ENCODE results near the gene TBC1D2B. TPM values are rescaled to one million over a fixed set of nuclear protein-coding genes. Genes with fewer than 3 reads are reported as not detected.
"Not testable (repeated sequence)": the region's sequence is repeated elsewhere in the genome, so short reads cannot be mapped to it uniquely, and the experiment has no call there.

The TBC1D2B gene
- total RNA-seq, 5 donors from 2014 or later (not counting 1 experiment from before 2014, with no cell fraction given): 86.1 to 106 (median 101) TPM

DNA sequence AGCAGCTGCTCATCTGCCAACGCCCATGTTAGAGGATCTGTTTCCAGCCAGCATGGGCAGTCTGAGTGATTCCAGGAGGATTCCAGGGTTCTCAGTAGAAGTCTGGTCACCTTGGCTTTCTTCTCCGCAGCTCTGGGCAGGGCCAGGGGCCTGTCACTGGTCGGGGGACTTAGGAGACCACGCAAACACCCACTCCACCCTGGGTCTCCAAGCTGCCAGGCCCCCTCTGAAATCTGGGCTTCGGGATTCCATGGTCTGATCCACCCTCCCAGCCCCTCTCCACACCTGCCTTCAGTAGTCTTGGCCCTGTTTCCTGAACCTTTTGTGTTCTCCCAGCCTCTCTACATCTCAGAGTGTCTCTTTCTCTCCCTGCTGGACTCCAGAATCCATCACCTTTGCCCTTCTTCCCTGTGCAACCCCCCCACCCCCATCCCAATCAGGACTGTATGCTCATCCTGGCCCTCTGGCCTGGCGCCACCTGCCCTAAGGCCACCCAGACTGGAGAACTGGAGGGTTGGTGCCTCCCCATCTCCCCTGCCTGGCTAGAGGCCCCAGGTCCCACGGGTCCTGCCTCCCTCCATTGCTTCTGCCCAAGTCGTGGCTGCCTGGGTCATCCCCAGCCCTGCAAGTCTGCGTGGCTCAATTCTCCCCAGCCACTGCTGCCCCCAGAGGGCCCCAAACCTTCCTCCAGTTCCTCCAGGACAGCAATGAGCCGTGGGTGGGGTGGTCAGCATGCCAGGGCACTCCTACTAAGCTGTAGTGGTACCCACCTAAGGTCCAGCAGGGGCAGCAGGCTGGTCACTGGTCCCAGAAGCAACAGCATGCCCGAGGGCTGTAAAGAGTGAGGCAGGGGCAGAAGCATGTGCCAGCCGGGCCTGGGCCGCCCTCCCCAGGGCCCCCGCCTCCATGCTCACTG is 102.8 kb downstream of the TBC1D2B start:
- ChIA-PET CTCF (no interaction called here), POLR2A (no interaction called here)
- H3K36me3 Mint-ChIP-seq: no peaks in the 10 kb centered on the region
- no peak overlapping the region for H3K4me3 Mint-ChIP-seq
- H3K27ac Mint-ChIP-seq: no peak overlapping the region
- no peak for ATAC-seq (replicated peaks in 1 of 4)
- Histone ChIP-seq H3K4me1 (ENCODE audit: control insufficient read depth in 1 of 2, extremely low read depth in 1 of 2, insufficient read depth in 2 of 2, low read length in 2 of 2) (no peaks in the 10 kb centered on the region), H3K27ac (ENCODE audit: low read length) (no peak overlapping the region), H3K36me3 (ENCODE audit: control insufficient read depth in 2 of 2, extremely low read depth in 1 of 2, insufficient read depth in 1 of 2, low read length in 1 of 2) (no peaks in the 10 kb centered on the region), H3K4me3 (ENCODE audit: control insufficient read depth in 1 of 2, extremely low read depth in 1 of 2, low read length in 1 of 2) (no peak overlapping the region), H3K9me3 (no peaks in the 10 kb centered on the region), H3K27me3 (replicated peaks in 1 of 2; ENCODE audit: control insufficient read depth in 2 of 2, extremely low read depth in 1 of 2, insufficient read depth in 2 of 2, low read length in 1 of 2) (no peaks in the 10 kb centered on the region)
- WGBS (ENCODE audit: insufficient coverage): 88% methylated on average over 12 of the region's 14 CpGs
- H3K4me1 Mint-ChIP-seq: no peaks in the 10 kb centered on the region
- DNase-seq: no peak
- H3K9me3 Mint-ChIP-seq: no peaks in the 10 kb centered on the region
- H3K27me3 Mint-ChIP-seq: no peaks in the 10 kb centered on the region

DNA sequence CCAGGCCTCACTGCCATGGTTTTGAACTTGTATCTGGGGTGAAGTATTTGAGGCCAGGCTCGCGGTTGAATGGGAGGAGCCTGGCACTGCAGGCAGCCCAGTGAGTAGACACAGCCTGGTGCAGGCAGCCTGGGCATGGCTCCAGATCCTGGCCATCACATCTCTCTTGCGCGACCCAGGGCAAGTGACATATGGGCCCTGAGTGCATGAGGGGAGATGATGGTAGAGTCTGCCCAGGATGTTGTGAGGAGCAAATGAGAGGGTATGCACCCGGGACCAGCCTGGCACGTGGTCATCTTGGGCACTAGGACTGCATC is 103.5 kb downstream of the TBC1D2B start:
- Histone ChIP-seq H3K27ac (ENCODE audit: low read length) (no peak overlapping the region), H3K27me3 (replicated peaks in 1 of 2; ENCODE audit: control insufficient read depth in 2 of 2, extremely low read depth in 1 of 2, insufficient read depth in 2 of 2, low read length in 1 of 2) (no peaks in the 10 kb centered on the region), H3K9me3 (no peaks in the 10 kb centered on the region), H3K36me3 (ENCODE audit: control insufficient read depth in 2 of 2, extremely low read depth in 1 of 2, insufficient read depth in 1 of 2, low read length in 1 of 2) (no peaks in the 10 kb centered on the region), H3K4me3 (ENCODE audit: control insufficient read depth in 1 of 2, extremely low read depth in 1 of 2, low read length in 1 of 2) (no peak overlapping the region), H3K4me1 (ENCODE audit: control insufficient read depth in 1 of 2, extremely low read depth in 1 of 2, insufficient read depth in 2 of 2, low read length in 2 of 2) (no peaks in the 10 kb centered on the region)
- ATAC-seq (replicated peaks in 1 of 4): no peak
- Mint-ChIP-seq H3K9me3 (peaks cover 0 to 2% (median 0%) of the 10 kb centered on the region in 3 donors), H3K4me3 (no peak overlapping the region), H3K36me3 (no peaks in the 10 kb centered on the region), H3K4me1 (no peaks in the 10 kb centered on the region), H3K27ac (no peak overlapping the region), H3K27me3 (no peaks in the 10 kb centered on the region)
- ChIA-PET CTCF (no interaction called here), POLR2A (no interaction called here)
- 67% methylated on average over 4 of the region's 6 CpGs for WGBS (ENCODE audit: insufficient coverage)
- no peak for DNase-seq

DNA sequence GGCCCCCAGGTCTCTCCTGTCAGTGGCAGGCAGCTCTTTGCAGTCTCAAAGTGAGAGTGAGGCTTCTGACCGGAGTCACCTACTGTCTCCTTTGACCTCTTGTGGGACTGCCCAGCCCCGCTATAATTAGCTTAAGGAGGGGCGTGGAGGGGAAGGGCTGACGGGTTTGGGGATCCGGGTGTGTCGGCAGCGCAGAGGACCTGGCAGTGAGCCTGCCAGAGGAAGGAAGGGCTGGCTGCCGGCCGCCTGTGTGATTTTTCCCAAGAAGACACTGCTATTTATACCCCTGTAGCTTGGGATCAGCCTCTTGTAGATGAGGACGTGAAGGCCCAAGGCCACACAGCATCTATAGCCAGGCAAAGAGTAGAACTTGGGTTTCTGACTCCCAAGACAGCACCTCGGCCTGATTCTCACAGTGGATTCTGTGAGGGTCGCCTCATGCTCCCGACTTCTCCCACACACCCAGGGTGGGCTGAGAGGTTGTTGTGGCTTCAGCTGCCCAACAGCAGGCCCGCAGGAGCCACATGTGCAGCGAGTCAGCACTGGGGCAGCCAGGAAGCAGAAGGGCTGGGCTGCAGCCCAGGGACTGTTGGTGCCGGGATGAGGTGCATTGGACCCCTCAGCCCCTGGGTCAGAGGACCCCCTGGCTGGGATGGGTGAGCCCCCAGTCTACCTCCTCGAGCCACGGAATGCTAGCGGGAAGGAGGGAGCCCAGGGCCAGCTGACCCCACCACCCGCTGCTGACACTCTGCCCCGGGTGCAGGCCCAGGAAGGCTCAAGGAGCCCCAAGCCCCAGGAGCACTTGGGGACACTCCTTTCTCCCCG is 104.0 kb downstream of the TBC1D2B start:
- H3K4me1 ChIP-seq (ENCODE audit: control insufficient read depth in 1 of 2, extremely low read depth in 1 of 2, insufficient read depth in 2 of 2, low read length in 2 of 2): not testable (repeated sequence)

DNA sequence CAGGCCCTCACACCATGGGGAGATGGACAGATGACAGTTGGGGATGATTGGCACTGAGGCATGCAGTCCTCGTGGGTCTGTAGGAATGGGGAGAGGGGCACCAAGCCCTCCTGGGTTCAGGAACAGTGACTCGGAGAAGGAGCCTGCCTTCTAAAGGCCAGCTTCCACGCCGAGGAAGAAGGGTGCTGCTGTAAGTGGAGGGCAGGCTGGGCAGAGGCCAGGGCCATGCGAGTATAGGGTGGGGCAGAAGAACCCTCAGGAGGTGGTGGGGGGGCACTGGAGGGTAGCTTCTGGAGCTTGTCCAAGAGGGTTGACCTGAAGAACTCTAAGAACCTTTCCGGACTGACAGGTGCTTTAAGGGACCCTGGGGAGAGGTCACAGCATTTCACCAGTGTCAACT is 104.8 kb downstream of the TBC1D2B start:
- H3K4me1 Mint-ChIP-seq; H3K27me3 ChIP-seq (replicated peaks in 1 of 2; ENCODE audit: control insufficient read depth in 2 of 2, extremely low read depth in 1 of 2, insufficient read depth in 2 of 2, low read length in 1 of 2); H3K9me3 ChIP-seq; POLR2A ChIA-PET; CTCF ChIA-PET; H3K27ac ChIP-seq (ENCODE audit: low read length); H3K36me3 ChIP-seq (ENCODE audit: control insufficient read depth in 2 of 2, extremely low read depth in 1 of 2, insufficient read depth in 1 of 2, low read length in 1 of 2); H3K4me3 ChIP-seq (ENCODE audit: control insufficient read depth in 1 of 2, extremely low read depth in 1 of 2, low read length in 1 of 2); H3K4me3 Mint-ChIP-seq; H3K27me3 Mint-ChIP-seq; ATAC-seq (replicated peaks in 1 of 4); H3K27ac Mint-ChIP-seq; H3K36me3 Mint-ChIP-seq; H3K4me1 ChIP-seq (ENCODE audit: control insufficient read depth in 1 of 2, extremely low read depth in 1 of 2, insufficient read depth in 2 of 2, low read length in 2 of 2); DNase-seq: not testable (repeated sequence)
- peaks cover 0 to 10% (median 0%) of the 10 kb centered on the region in 3 donors for H3K9me3 Mint-ChIP-seq
- 78% methylated on average over 2 of the region's 6 CpGs for WGBS (ENCODE audit: insufficient coverage)

More for the DNA sequence above, 104.0 kb downstream of the TBC1D2B start:
- H3K9me3 ChIP-seq; POLR2A ChIA-PET; H3K27ac ChIP-seq (ENCODE audit: low read length); ATAC-seq (replicated peaks in 1 of 4); H3K27me3 ChIP-seq (replicated peaks in 1 of 2; ENCODE audit: control insufficient read depth in 2 of 2, extremely low read depth in 1 of 2, insufficient read depth in 2 of 2, low read length in 1 of 2); H3K36me3 Mint-ChIP-seq; H3K27ac Mint-ChIP-seq; H3K4me1 Mint-ChIP-seq; DNase-seq; CTCF ChIA-PET; H3K4me3 ChIP-seq (ENCODE audit: control insufficient read depth in 1 of 2, extremely low read depth in 1 of 2, low read length in 1 of 2); H3K9me3 Mint-ChIP-seq; H3K36me3 ChIP-seq (ENCODE audit: control insufficient read depth in 2 of 2, extremely low read depth in 1 of 2, insufficient read depth in 1 of 2, low read length in 1 of 2); H3K4me3 Mint-ChIP-seq; H3K27me3 Mint-ChIP-seq: not testable (repeated sequence)
- WGBS (ENCODE audit: insufficient coverage): 81% methylated on average over 4 of the region's 22 CpGs

DNA sequence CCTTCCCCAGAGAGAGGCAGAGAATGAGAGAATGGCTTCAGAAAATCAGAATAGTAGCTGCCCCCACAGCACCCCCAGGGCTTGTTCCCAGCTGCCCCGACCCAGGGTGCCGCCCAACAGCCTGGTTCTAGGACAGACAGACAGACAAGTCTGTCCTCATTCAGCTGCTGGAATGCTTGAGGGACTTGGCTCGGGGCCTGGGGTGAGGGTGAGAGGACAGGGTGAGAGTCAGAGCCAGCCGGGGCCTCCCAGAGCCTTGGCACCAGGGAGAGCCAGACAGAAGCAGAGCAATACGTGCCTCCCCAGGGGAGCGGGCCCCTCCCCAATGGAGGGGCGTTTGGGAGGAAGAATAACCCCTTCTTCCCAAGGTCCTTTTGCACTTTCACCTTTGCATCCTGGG is 105.6 kb downstream of the TBC1D2B start:
- POLR2A ChIA-PET; DNase-seq; H3K27ac Mint-ChIP-seq; H3K36me3 ChIP-seq (ENCODE audit: control insufficient read depth in 2 of 2, extremely low read depth in 1 of 2, insufficient read depth in 1 of 2, low read length in 1 of 2); H3K4me1 Mint-ChIP-seq; CTCF ChIA-PET; H3K4me3 ChIP-seq (ENCODE audit: control insufficient read depth in 1 of 2, extremely low read depth in 1 of 2, low read length in 1 of 2); H3K27me3 ChIP-seq (replicated peaks in 1 of 2; ENCODE audit: control insufficient read depth in 2 of 2, extremely low read depth in 1 of 2, insufficient read depth in 2 of 2, low read length in 1 of 2); H3K36me3 Mint-ChIP-seq; H3K4me1 ChIP-seq (ENCODE audit: control insufficient read depth in 1 of 2, extremely low read depth in 1 of 2, insufficient read depth in 2 of 2, low read length in 2 of 2); ATAC-seq (replicated peaks in 1 of 4); H3K27ac ChIP-seq (ENCODE audit: low read length); H3K9me3 ChIP-seq; H3K27me3 Mint-ChIP-seq; H3K4me3 Mint-ChIP-seq: not testable (repeated sequence)
- H3K9me3 Mint-ChIP-seq: peaks cover 0 to 10% (median 0%) of the 10 kb centered on the region in 3 donors
- 90% methylated on average over 2 of the region's 7 CpGs for WGBS (ENCODE audit: insufficient coverage)

DNA sequence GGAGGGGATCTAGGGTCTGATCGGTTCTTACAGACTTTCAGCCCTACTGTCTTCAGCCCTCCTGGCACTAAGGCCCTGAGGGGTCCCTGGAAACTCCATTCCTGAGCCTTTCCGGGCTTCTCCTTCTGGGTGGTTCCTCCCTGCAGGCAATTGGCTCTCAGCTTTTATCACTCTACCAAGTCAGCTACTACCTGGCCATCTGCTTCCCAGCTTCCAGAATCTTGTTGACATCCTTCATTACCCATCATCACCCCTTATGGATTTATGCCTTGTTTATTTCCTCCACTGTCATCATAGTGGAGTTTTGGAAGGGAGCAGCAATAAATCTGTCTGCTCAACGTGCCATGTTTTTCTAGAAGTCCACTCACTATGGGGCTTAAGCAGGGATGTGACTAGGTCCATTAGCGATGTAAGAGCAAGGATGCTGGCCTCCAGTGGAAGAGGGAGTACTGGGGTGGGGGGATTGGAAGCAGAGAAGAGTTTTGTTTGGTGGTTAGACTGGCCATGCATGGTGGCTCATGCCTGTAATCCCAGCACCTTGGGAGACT is 106.6 kb downstream of the TBC1D2B start:
- H3K4me3 ChIP-seq (ENCODE audit: control insufficient read depth in 1 of 2, extremely low read depth in 1 of 2, low read length in 1 of 2); H3K4me3 Mint-ChIP-seq; H3K27me3 Mint-ChIP-seq; H3K36me3 Mint-ChIP-seq; H3K36me3 ChIP-seq (ENCODE audit: control insufficient read depth in 2 of 2, extremely low read depth in 1 of 2, insufficient read depth in 1 of 2, low read length in 1 of 2); ATAC-seq (replicated peaks in 1 of 4); CTCF ChIA-PET; H3K27ac ChIP-seq (ENCODE audit: low read length); DNase-seq; H3K4me1 Mint-ChIP-seq; H3K9me3 ChIP-seq; H3K4me1 ChIP-seq (ENCODE audit: control insufficient read depth in 1 of 2, extremely low read depth in 1 of 2, insufficient read depth in 2 of 2, low read length in 2 of 2); POLR2A ChIA-PET; H3K27me3 ChIP-seq (replicated peaks in 1 of 2; ENCODE audit: control insufficient read depth in 2 of 2, extremely low read depth in 1 of 2, insufficient read depth in 2 of 2, low read length in 1 of 2); H3K27ac Mint-ChIP-seq: not testable (repeated sequence)
- peaks cover 0 to 10% (median 0%) of the 10 kb centered on the region in 3 donors for H3K9me3 Mint-ChIP-seq
- no CpG with 5 or more reads among the region's 4 CpGs for WGBS (ENCODE audit: insufficient coverage)

Measured in T-cell (primary cell).